ENCODE data around the gene RNF187. TPM values are rescaled to one million over a fixed set of nuclear protein-coding genes. Genes with fewer than 3 reads are reported as not detected.

The RNF187 gene
- total and polyA plus RNA-seq, 2 donors from 2014 or later: 85.2 to 137 TPM

DNA sequence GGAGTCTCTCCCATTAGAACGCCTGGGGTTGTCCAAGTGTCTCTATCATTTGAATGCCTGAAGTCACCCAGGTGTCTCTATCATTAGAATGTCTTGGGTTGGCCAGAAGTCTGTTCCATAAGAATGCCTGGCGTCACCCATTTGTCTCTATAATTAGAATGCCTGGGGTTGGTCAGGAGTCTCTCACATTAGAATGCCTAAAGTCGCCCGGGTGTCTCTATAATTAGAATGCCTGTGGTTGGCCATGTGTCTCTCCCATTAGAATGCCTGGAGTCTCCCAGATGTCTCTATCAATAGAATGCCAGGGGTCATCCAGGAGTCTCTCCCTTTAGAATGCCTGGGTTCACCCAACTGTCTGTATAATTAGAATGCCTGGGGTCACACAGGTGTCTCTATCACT, 54.5 kb downstream of the RNF187 start:
- no peak for TF ChIP-seq CTCF (IDR thresholded peaks at IDR 0.05; ENCODE audit: borderline replicate concordance, extremely low read depth, insufficient read depth)
- FAIRE-seq (no peak), DNase-seq (no peak)
- Histone ChIP-seq H3K4me3 (ENCODE audit: low read length in 3 of 3) (no peak overlapping the region), H3K36me3 (ENCODE audit: control insufficient read depth in 2 of 3, insufficient read depth in 3 of 3, low read length in 3 of 3) (no peaks in the 10 kb centered on the region), H3K27me3 (ENCODE audit: control insufficient read depth, insufficient read depth, low read length) (no peaks in the 10 kb centered on the region), H3K27ac (ENCODE audit: low read depth in 2 of 2, low read length in 2 of 2) (no peak overlapping the region), H3K9me3 (ENCODE audit: control insufficient read depth in 2 of 3, insufficient read depth in 1 of 3, low read length in 3 of 3) (peaks cover 0 to 6% (median 0%) of the 10 kb centered on the region in 3 donors), H3K4me1 (ENCODE audit: control insufficient read depth in 2 of 3, insufficient read depth in 2 of 3, low read depth in 1 of 3, low read length in 3 of 3) (no peaks in the 10 kb centered on the region), H3K9ac (ENCODE audit: low read length in 3 of 3) (no peak overlapping the region)
- intact Hi-C loops (cut with DNase I): no loop called here

GRCh38 chr1:228542376-228542775, 55.2 kb downstream of the RNF187 start:
- Histone ChIP-seq H3K4me3 (ENCODE audit: low read length in 3 of 3) (no peak overlapping the region), H3K9me3 (ENCODE audit: control insufficient read depth in 2 of 3, insufficient read depth in 1 of 3, low read length in 3 of 3) (peaks cover 0 to 3% (median 0%) of the 10 kb centered on the region in 3 donors), H3K9ac (ENCODE audit: low read length in 3 of 3) (no peak overlapping the region), H3K27ac (ENCODE audit: low read depth in 2 of 2, low read length in 2 of 2) (no peak overlapping the region), H3K36me3 (ENCODE audit: control insufficient read depth in 2 of 3, insufficient read depth in 3 of 3, low read length in 3 of 3) (no peaks in the 10 kb centered on the region), H3K27me3 (ENCODE audit: control insufficient read depth, insufficient read depth, low read length) (no peaks in the 10 kb centered on the region), H3K4me1 (ENCODE audit: control insufficient read depth in 2 of 3, insufficient read depth in 2 of 3, low read depth in 1 of 3, low read length in 3 of 3) (no peaks in the 10 kb centered on the region)
- DNase-seq: no peak
- TF ChIP-seq CTCF (IDR thresholded peaks at IDR 0.05; ENCODE audit: borderline replicate concordance, extremely low read depth, insufficient read depth): no peak
- intact Hi-C loops (cut with DNase I): no loop called here
- no peak for FAIRE-seq

- intact Hi-C loops (cut with DNase I): no loop called here
- Histone ChIP-seq H3K4me3 (ENCODE audit: low read length in 3 of 3) (no peak overlapping the region), H3K27me3 (ENCODE audit: control insufficient read depth, insufficient read depth, low read length) (no peaks in the 10 kb centered on the region), H3K36me3 (ENCODE audit: control insufficient read depth in 2 of 3, insufficient read depth in 3 of 3, low read length in 3 of 3) (no peaks in the 10 kb centered on the region), H3K4me1 (ENCODE audit: control insufficient read depth in 2 of 3, insufficient read depth in 2 of 3, low read depth in 1 of 3, low read length in 3 of 3) (no peaks in the 10 kb centered on the region), H3K9me3 (ENCODE audit: control insufficient read depth in 2 of 3, insufficient read depth in 1 of 3, low read length in 3 of 3) (no peaks in the 10 kb centered on the region), H3K9ac (ENCODE audit: low read length in 3 of 3) (no peak overlapping the region), H3K27ac (ENCODE audit: low read depth in 2 of 2, low read length in 2 of 2) (no peak overlapping the region)
- TF ChIP-seq CTCF (IDR thresholded peaks at IDR 0.05; ENCODE audit: borderline replicate concordance, extremely low read depth, insufficient read depth): no peak
- no peak for DNase-seq
- FAIRE-seq: no peak
These were observed 55.8 kb downstream of the RNF187 start for GRCh38 chr1:228542981-228543380.

GRCh38 chr1:228543396-228543795, 56.2 kb downstream of the RNF187 start:
- FAIRE-seq (no peak), DNase-seq (no peak)
- no peaks in the 10 kb centered on the region for H3K4me1 ChIP-seq (ENCODE audit: control insufficient read depth in 2 of 3, insufficient read depth in 2 of 3, low read depth in 1 of 3, low read length in 3 of 3)
- no peak overlapping the region for H3K27ac ChIP-seq (ENCODE audit: low read depth in 2 of 2, low read length in 2 of 2)
- intact Hi-C loops (cut with DNase I): no loop called here
- no peak overlapping the region for H3K9ac ChIP-seq (ENCODE audit: low read length in 3 of 3)
- no peak for TF ChIP-seq CTCF (IDR thresholded peaks at IDR 0.05; ENCODE audit: borderline replicate concordance, extremely low read depth, insufficient read depth)
- H3K4me3 ChIP-seq (ENCODE audit: low read length in 3 of 3): no peak overlapping the region
- H3K27me3 ChIP-seq (ENCODE audit: control insufficient read depth, insufficient read depth, low read length): no peaks in the 10 kb centered on the region
- H3K36me3 ChIP-seq (ENCODE audit: control insufficient read depth in 2 of 3, insufficient read depth in 3 of 3, low read length in 3 of 3): no peaks in the 10 kb centered on the region
- H3K9me3 ChIP-seq (ENCODE audit: control insufficient read depth in 2 of 3, insufficient read depth in 1 of 3, low read length in 3 of 3): no peaks in the 10 kb centered on the region
